ENCODE measurements around the gene C16orf86.

Gene C16orf86, protein sequence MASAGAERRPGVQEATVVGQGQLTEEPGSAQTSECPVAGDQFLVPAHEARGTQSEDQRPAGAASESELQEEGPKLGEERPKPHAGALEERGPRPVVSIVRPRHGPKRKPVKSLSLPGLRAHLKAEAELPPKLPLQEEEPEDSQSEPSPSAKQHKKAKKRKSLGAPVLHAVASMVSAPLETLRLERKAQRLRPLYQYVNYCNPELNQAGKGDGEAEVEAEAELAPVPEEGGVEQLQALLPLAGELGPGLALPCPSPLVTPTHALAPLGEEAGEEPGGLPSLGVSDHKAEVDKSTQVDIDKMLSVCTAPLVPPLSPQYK

DNA sequence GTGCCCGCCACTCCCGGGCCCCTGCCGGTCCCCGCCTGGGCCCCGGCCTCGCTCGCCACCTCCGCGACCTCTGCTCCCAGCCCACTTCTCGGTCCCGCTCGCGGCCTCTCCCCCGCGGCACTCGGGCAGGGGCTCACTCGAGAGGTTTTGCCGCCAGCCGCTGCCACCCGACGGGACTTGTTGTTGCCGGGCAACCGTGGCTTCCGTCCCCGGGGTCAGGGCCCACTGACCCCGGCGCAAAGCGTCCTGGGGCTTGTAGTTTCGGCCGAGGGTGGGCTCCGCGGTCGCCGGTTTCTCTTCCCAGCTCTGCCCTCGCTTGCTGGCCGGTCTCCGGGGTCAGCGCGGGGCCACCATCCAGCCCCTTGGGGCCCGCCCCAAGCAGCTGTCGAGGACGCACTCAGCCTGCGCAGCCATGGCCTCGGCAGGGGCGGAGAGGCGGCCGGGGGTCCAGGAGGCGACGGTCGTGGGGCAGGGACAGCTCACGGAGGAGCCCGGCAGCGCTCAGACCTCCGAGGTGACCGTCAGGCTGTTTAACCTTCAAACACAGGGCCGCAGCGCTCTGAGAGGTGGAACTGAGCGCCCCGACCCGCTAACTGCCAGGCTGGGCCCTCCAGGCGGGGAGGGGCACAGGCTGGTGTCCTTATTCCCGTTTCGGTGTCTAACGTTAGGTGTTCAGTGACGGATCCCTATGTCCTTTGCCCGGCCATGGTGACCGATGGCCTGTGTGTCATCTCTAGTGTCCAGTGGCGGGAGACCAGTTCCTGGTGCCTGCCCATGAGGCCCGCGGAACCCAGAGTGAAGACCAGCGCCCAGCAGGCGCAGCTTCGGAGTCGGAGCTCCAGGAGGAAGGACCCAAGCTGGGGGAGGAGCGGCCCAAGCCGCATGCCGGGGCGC is at the start of gene C16orf86, which contains the start of gene ENKD1:
TSS of gene C16orf86 (plus strand) at position 256 of the 894 bp plus-strand sequence. CDS start at position 413, 157 bp downstream.
TSS of gene ENKD1 (minus strand) at position 192 of the 894 bp plus-strand sequence. CDS start 308 bp downstream, outside the sequence.
- DNase-seq: peak; percentile 81

DNA sequence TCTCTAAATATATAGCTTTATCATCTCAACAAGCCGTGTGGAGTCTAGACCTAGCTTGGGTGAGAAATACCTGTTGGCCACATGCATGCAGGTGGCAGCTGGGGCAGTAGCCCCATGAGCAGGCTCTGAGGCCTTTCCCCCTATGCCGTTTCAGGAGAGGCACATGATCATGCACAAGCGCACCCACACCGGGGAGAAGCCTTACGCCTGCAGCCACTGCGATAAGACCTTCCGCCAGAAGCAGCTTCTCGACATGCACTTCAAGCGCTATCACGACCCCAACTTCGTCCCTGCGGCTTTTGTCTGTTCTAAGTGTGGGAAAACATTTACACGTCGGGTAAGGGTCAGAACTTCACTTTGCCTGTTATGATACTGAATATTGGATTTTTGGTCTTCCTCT is 38.4 kb upstream of the C16orf86 start:
- no peak for DNase-seq

DNA sequence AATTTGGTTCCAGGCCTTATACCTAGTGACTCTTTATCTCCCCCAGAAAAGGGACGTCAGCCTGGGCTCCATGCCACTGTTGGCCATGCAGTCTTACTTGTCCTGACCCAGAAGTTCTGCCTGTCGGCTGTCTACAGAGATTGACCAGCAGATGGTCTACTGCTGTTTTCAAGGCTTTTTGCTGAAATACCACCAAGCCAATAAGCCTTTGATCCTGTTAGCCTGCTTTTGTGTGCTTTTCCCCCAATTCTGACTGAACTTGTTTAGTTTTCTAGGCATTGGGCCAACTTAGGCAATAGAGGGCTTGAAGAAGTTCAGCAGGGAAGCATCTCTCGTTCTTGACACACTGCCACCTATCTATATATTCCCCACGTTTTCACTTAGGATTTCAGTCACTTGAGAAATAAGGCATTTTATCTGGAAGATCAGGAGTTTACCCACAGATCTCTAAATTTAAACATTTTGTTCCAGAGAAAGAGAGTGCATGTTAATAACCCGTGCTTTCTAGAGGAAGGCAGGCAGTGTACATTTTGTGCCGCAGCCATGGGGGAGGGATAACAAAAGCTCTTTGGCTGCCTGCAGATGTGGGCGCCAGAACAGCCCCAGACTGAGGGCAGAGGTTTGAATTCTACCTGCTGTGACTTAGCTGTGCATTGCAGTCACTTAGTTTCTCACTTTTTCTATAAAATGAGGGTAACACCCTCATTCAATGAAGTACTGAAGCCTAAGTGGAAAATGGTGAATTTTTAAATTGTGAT is 34.0 kb upstream of the C16orf86 start:
- no peak for DNase-seq

DNA sequence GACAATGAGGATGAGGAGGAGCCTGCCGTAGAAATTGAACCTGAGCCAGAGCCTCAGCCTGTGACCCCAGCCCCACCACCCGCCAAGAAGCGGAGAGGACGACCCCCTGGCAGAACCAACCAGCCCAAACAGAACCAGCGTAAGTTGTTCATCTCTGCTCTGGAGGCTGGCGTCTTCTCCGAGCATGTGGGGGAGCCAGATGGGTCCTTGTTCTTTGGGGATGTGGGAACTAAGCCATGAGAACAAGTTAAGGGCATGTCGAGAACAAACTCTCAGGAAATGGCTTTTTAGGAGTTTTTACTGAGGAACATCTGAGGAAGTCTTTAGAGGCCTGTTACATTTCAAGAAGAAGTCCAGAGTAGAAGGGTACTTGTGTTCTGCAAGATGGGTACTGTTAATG is 29.9 kb upstream of the C16orf86 start:
- no peak for DNase-seq

DNA sequence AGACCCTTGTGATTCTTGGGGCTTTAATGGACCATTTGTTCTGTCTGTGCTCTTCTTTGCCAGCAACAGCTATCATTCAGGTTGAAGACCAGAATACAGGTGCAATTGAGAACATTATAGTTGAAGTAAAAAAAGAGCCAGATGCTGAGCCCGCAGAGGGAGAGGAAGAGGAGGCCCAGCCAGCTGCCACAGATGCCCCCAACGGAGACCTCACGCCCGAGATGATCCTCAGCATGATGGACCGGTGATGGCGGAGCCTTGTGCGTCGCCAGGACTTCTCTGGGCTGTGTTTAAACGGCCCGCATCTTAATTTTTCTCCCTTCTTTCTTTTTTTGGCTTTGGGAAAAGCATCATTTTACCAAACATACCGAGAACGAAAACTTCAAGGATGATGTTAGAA is 29.0 kb upstream of the C16orf86 start:
- DNase-seq: no peak

DNA sequence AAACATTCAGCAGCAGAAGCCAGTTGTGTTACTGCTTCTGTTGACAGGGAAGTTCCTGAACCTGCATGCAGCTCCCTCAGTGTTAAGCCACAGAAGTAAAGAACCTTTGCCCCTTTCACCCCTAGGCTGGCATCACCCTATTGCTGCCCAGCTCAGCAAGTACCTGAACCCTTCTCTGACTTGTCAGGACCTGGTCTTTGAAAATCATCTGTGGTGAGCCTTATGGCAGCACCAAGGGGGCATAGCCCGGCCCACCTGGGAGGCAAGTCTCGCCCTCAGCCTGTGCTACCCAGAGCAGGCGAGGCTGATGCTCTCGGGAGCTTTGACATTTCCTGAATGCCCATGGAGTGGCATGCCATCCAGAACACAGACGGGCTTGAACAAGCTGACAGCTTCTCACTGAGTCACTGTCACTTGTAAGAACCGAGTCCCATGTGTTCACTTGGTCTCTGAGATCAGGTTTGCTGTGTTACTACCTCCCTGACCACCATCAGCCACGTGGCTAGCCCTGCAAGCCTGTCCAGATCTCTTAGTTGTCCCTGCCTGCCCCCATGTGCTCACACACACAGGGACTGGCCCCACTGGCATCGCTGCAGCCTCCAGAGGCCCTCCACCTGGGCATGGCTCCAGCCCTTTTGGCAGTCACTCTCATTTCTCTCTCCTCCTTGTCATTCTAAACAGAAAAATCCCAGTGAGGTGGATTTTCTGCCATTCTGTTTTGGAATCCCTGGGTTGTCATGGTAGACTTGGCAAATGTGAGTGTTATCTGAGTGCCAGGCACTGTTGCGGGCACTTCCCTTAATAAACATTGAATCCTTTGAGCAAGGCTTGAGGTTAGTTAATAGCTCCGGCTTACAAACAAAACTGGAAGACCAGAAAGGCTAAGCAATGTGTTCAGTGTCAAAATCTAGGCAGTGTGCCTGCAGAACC is 24.6 kb upstream of the C16orf86 start:
- no peak for DNase-seq

DNA sequence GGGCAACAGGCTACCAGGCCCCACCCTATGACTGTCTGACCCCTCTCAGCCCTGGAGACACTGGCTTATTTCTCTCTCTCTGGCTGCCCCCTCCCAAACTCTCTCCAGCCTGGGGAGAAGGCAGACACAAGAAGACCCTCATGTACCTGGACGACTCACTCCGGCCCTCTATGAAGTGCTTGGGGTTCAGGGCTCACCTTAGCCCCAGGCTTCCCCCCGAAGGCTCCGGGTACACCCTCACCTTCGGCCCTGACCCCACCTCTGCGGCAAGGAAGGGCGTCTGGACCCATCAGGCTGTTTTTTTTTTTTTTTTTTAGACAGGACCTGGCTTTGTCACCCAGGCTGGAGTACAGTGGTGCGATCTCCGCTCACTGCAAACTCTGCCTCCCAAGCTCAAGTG is 22.6 kb upstream of the C16orf86 start:
- no peak for DNase-seq

DNA sequence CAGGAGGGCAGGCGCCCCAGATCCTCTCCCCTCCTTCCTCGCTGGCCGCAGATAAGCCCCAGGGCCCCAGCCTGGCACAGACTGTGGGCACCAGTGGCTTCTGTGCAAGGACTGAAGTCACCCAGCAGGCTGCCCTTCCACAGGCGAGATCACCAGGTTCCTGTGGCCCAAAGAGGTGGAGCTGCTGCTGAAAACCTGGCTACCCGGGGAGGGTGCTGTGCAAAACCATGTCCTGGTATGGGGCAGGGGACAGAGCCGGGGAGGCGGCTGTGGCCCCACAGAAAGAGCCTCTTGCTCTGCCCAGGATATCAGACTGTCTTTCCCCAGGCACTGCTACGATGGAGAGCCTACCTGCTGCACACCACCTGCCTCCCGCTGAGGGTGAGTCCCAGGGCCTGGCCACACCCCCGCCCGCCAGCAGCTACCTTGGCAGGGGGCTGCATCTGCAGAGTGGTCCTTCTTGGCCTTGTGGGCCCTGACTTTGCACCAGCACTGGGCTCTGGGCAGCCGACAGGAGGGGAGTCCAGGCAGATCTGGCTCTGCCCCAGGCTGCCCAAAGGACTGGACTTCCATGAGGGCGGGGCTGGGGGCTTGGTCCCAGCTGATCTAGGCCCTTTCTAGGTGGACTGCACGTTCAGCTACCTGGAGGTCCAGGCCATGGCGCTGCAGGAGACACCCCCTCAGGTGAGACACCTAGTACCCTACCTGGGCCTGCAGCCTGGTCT is 21.1 kb upstream of the C16orf86 start:
- DNase-seq: no peak

DNA sequence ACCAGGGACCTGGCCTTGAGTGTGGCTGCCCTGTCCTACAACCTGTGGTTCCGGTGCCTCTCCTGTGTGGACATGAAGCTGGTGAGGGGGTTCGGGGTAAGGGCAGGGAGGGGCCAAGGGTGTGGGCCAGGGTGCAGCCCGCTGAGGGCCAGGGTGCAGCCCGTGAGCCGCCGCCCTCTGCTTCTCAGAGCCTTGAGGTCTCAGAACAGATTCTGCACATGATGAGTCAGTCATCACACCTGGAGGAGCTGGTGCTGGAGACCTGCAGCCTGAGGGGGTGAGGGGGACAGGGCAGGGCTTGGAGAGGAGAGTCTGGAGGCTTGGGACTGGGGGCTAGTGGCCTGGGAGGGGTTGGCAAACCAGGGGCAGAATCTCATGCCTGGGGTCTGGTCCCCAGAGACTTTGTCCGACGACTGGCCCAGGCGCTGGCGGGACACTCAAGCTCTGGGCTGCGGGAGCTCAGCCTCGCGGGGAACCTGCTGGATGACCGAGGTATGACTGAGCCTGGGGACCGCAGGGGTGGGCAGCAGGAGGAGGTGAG is 19.4 kb upstream of the C16orf86 start:
- DNase-seq: no peak

DNA sequence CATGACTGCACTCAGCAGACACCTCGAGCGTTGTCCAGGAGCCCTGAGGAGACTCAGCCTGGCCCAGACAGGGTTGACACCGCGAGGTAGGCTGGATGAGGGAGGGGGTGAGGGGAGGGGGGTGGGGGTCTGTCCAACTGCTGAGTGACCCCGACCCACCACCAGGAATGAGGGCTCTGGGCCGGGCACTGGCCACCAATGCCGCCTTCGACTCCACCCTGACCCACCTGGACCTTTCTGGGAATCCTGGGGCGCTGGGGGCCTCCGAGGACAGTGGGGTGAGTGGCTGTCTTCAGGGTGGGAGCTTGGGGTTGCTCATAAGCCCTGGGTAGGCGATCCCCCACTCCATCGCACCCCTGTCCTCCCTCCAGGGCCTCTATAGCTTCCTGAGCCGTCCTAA is 18.9 kb upstream of the C16orf86 start:
- no peak for DNase-seq

DNA sequence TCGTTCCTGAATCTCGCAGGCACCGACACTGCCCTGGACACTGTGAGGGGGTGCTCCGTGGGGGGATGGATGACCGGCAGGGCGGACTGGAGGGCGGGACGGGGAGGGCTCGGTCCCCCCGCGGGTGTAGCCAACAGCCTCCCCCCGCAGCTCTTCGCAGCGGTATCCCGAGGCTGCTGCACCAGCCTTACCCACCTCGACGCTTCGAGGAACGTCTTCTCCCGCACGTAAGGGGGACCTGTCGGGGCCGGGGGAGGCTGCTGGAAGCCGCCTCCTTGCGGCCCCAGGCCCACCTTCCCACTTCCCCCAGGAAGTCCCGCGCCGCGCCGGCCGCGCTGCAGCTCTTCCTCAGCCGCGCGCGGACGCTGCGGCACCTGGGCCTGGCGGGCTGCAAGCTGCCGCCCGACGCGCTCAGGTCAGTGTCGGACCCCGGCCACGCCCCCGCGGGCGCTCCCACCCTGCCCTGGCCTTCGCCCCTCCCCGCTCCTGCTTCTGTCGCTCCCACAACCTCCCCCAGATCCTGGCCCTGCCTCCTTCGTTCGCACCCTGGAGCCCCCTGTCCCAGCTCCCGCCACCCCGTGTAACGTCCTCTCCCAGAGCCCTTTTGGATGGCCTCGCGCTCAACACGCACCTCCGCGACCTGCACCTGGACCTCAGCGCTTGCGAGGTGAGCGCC is 18.4 kb upstream of the C16orf86 start:
- DNase-seq: no peak

DNA sequence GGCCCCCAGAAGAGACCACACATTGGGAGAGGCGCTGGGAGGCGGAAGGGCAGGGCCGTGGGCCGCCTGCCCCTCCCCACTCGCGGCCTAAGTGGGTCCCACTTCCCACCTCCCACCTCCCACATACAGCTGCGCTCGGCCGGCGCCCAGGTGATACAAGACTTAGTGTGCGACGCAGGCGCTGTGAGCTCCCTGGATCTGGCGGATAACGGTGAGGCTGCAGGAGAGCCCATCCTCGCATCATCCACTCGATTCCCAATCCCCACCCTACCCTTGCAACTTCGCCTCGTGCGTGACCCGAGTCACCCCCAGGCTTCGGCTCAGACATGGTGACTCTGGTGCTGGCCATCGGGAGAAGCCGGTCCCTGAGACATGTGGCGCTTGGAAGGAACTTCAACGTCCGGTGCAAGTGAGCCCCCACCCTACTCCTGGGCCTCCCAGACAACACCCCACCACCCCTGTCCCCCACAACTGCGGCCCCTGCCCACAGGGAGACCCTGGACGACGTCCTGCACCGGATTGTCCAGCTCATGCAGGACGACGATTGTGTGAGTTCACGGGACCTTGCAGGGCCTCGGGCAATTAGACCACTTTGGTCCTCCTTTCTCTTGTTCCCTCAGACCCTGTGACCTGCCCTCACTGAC is 17.7 kb upstream of the C16orf86 start:
- no peak for DNase-seq

DNA sequence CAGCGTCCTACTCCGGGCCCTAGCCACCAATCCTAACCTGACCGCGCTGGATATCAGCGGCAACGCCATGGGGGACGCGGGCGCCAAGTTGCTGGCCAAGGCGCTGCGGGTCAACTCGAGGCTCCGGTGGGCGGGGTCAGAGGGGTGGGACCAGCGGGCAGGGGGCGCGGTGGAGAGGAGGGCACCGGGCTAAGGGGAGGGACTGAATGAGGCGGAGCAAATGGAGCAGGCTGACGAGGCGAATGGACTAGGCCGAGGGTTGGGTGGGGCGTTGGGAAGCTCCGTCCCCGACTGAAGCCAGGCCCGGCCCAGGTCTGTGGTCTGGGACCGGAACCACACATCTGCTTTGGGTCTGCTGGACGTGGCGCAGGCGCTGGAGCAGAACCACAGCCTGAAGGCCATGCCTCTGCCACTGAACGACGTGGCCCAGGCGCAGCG is 17.1 kb upstream of the C16orf86 start:
- DNase-seq: no peak

DNA sequence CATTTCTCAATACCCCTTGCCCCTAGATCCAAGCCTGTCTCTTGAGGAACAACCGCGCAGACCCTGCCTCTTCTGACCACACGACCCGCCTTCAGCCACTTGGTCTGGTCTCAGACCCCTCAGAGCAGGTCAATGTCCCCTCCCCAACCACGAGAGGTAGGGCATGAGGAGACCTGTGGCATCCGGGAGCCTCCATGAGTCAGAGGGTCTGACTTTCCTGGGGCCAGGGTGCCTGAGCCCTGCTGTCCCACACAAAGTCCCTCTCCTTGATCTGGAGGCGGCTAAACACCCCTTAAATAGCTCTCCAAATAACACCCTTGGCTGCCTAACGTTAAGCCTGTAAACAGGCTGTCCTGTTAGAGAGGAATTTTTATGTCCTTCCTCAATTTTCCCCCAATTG is 16.6 kb upstream of the C16orf86 start:
- no peak for DNase-seq

DNA sequence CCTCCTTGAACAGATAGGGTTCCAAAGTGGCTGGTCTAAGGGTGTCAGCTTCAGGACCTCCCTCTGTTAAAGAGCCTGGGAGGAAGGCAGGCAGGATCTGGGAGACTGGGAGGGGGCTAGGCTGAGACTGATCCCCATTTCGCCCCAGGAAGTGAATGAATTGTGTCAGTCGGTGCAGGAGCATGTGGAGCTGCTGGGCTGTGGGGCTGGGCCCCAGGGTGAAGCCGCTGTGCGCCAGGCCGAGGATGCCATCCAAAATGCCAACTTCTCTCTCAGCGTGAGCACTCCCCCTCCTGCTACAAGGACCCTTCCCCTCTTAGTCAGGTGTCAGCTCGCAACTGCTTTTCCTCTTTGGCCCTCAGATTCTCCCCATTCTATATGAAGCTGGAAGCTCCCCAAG is 15.6 kb upstream of the C16orf86 start:
- no peak for DNase-seq

DNA sequence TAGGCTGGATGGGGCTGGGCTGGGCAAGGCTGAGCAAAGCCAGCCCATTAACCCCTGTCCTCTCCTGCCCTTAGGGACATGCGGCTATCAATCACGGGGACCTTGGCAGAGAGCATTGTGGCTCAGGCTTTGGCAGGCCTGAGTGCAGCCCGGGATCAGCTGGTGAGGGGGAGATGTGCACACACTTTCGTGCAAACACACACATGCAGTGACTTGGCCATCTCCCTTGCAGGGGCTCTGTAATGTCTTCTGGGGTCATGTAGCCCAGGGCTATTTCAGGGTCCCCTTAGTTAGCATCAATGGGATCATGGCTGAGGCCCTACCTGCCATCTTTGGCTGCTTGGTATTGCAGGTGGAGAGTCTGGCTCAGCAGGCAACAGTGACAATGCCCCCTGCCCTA is 14.8 kb upstream of the C16orf86 start:
- DNase-seq: no peak

DNA sequence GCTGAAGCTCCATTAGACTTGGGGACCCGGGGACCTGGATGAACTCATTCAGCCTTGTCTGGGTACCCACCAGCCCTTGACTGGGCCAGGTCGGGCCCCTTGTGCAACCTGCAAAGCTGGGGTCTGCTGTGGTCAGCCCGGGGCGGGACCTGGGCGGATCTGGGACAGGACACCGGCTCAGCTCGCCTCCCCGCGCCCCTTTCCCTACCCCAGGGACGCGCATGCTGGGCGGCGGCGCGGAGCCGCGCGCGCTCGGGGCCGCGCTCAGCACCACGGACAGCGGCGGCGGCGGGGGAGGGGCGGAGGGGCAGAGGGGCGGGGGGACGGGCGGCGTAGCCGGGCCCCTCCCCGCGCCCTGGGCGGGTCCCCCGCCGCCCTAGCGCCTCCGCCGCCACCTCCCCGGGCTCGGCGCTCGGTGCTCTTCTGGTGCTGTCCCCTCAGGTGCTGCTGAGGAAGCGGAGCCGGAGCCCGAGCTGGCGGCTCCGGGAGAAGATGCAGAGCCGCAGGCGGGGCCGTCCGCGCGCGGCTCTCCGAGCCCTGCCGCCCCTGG is 14.0 kb upstream of the C16orf86 start:
- DNase-seq: no peak

DNA sequence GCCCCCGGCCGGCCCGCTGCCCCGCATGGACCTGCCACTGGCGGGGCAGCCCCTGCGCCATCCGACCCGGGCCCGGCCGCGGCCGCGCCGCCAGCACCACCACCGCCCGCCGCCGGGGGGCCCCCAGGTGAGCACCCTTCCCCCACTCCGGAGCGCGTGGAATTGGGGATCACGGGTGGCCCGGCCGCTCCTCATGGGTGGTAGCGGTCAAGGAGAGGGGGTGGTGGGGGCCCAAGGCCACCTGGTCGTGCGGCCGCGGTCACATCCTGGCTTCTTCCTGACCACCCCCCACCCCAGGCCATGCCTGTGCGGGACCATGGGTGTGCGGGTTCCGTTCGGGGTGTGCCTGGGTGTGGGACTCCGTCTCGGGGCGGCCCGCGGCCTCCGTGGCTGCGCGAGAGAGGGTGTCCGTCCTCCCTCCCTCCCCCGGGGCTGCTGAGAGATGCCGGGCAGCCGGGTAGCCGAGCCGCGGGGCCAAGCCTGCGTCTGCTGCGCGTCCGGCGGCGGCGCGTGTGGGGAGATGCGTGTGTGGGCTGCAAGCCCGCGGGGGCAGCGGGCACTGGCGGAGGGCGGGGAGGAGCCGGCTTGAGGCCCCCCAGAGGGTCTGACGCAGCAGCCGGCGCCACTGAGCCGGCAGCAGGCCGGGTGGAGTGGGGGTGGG is 13.4 kb upstream of the C16orf86 start:
- DNase-seq: no peak

DNA sequence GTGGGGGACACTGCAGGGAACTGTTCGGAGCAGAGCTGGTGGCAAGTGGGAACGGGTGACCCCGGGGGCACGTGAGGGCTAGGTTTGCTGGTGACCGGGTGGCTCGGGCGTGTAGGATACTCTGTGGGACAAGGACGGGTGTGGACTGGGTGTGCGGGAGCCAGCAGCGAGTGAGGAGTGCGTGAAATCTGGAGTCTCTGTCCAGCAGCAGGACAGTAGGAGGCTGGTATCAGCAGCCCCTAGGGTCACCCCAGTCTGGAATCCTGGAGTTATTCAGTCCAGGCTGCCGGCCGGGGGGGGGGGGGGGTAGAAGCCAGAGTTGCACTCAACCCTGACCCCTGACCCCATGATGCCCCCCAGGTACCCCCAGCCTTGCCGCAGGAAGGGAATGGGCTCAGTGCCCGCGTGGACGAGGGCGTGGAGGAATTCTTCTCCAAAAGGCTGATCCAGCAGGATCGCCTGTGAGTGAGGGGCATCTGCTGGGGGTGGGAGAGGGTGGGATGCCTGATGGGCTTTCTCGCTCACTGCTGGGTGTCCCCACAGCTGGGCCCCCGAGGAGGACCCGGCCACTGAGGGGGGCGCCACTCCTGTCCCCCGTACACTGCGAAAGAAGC is 12.7 kb upstream of the C16orf86 start:
- DNase-seq: no peak
